Activated T-cell treated with anti-CD3 and anti-CD28 coated beads for 24 hours (primary cell): ENCODE results near the gene ARHGEF12.

Experiments used
- DNase-seq: peaks from one replicate; pipeline ENCODE4 v3.0.0-alpha.2; 2020; ENCODE audit warnings: low read depth

Gene ARHGEF12

DNA sequence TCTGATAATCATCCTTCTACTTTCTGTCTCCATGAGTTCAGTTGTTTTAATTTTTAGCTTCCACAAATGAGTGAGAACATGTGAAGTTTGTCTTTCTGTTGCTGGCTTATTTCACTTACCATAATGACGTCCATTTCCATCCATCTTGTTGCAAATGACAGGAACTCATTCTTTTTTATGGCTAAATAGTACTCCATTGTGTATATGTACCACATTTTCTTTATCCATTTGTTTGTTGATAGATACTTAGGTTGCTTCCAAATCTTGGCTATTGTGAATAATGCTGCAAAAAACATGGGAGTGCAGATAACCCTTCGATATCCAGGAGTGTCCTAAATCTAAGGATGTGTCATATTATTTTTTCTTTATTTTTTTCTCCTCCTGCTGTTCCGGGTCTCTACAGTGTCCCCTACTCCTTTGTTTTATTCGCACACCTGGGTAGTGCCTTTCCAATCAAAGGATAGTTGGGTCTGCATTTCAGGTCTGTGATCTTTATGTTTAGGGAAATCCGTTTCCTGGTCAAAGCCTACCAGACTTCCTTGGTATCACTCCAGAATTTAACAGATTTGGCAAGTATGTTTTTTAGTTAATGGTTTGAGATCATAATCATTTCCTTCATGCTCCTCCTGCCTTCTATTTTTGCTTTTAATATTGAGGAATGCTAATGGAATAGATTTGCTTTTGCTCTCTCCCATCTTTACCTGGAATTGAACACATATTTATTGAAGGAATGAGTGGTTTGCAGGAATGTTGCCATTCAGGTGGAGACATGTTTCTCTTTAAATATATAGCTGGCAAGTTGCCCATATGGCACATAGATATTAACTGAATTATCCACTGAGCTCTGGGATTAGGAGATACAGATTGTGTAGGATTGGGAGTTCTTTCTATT is 53.7 kb downstream of the ARHGEF12 start:
- DNase-seq = no peak

- DNase-seq = no peak
Observed at GRCh38 chr11:120390585-120390922, 54.3 kb downstream of the ARHGEF12 start.

DNA sequence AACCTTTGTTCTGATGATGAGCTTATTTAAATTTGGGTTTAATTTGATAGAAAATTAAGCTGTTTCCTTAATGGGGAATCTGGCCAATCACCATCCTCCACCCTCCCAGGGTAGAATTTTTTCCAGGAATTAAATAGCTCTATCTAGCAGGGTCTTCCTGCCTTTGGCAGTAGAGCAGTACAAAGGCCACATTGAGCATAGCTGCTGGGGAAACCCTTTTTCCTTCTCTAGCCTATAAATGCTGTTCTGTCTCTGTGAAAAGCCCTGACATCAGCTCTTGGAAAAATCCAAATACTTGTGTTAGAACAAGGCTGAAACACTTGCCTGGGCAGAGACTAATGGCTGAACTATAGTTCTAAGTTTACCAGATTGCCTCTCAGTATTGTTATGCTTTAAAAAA is 55.1 kb downstream of the ARHGEF12 start:
- no peak for DNase-seq

DNA sequence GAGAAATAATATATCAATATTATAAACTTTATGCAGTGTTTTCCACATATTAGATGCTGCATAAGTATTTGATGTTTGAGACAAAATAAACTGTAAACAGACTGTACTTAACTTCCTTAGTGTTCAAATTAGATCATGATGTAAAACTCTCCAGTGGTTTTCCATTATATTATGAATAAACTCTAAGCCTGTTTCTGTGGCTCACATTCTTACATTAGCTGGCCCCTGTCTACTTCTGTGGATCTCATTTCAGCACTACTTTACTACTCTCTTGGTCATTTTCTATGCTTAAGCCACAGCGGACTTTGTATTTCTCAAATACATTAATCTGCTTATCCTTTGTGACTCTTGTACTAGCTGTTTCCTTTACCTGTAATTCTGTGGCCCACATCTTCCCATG is 55.6 kb downstream of the ARHGEF12 start:
- no peak for DNase-seq

DNA sequence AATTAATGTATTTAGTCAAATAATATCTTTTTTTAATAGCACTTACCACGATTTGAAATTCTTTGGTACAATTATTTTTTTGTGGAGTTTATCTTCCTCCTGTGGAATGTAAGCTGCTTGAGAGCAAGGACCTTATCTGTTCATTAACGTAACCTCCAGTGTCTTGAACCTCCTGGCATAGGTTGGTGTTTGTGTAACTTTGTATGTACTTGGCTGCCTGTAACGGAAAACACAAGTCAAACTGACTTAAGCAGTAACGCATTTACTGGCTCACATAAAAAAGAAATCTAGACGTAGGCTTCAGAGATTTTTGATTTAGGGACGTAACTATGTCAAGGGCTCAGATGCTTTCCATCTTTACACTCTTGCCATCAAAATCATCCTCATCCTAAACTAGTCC is 56.1 kb downstream of the ARHGEF12 start:
- no peak for DNase-seq

GRCh38 chr11:120392793-120393192 is 56.6 kb downstream of the ARHGEF12 start:
- no peak for DNase-seq

DNA sequence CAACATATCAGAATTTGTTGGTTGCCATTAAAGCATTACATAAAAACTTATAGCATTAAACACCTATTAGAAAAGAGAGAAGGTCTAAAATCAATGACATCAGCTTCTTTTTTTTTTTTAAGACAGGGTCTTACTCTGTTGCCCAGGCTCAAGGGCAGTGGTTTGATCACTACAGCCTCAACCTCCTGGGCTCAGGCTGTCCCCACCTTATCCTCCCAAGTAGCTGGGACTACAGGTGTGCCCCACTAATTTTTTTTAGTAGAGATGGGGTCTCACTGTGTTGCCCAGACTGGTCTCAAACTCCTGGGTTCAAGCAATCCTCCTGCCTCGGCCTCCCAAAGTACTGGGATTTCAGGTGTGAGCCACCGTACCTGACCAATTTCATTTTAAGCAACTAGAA is 57.9 kb downstream of the ARHGEF12 start:
- no peak for DNase-seq

- DNase-seq = no peak
Observed at GRCh38 chr11:120395778-120396177, 59.6 kb downstream of the ARHGEF12 start.

- DNase-seq = no peak
Observed at GRCh38 chr11:120398132-120398531, 61.9 kb downstream of the ARHGEF12 start.

DNA sequence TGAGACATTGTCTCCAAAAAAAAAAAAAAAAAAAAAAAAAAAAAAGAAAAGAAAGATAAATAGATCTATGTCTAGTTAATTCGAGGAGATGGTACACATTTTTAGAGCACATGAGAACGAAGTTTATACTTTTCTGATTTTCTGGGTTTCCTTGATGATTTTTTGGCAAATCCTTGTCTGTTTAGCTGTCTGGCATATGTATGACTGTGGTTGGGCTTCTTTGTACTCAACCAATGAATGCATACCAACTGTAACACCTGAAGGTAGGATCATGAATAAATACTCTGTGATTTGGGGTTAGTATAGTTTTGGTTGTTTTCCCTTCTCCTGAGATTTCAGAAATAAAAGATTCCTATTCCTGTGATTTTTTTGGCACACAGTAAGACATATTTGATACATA is 63.1 kb downstream of the ARHGEF12 start:
- DNase-seq = no peak

DNA sequence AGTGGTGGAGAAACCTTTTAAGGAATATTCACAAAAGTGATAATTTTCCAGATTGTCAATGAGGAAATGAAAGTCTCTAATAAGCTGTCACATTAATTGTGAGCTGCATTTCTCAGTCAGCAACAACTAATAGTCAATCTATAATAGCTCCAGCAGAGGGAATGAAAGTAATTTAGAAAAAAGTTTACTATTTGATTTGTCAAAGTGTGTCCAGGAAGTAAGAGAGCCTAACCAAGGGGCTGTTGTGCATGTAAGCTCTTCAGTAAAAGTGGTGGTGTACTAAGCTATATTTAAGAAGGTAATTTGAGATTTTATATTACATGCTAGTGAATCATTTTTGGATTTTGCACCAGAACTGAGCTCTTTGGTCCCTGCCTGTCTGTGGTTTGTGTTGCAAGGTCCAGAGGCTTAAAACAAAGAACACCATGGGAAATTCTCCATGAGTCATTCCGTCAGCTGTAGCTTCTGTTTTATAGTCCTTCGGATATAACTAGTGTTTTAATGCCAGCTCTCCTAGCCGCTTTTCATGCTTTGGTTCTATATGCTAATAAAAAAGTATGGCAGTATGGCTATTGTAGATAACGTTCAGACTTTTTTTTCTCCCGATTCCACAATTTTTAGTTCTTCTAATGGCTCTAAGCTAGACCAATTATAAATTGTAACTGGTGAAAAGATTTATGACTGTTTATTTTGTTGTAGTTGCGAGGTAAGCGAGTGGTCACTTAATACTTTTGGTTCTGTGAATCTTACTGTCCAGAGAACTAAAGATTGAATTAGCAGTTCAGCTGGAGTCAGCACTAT is 64.6 kb downstream of the ARHGEF12 start:
- no peak for DNase-seq

DNA sequence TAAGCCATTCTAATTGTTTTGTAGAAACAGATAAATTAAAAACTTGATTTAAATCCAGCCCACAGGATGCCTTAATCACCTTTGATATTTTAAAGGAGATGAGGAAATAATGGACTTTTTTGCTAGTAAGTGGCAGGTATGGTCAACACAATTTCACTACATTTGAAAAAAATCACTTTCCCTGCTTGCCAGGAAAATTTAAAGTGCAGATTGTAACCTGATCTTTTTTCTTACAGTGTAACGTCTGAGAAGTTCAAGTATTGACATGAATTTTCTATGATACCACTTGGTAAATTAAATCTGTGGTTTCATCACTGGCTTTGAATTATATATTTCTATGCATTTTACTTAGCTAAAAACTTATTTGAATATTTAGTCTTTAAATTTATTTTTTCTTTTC is 65.3 kb downstream of the ARHGEF12 start:
- no peak for DNase-seq

DNA sequence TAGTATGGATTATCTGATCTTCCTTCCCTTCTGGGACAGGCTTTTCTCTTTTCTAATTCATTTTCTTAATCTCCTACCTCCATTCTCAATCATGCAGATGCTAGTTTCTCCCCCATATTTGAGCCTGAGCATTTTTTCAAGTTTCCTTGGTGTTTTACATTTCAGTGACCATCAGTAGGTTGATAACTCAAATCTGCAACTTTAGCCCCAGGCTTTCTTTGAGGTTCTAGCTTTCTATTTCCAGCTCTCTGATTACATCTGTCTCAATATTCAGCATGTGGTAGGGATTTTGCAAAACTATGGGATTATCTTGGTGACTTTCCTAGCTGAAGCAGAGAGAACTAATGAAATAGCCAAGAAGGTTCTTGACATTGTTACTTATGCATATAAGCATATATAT is 67.8 kb downstream of the ARHGEF12 start:
- no peak for DNase-seq

- DNase-seq = no peak
Observed at GRCh38 chr11:120404495-120404894, 68.3 kb downstream of the ARHGEF12 start.

DNA sequence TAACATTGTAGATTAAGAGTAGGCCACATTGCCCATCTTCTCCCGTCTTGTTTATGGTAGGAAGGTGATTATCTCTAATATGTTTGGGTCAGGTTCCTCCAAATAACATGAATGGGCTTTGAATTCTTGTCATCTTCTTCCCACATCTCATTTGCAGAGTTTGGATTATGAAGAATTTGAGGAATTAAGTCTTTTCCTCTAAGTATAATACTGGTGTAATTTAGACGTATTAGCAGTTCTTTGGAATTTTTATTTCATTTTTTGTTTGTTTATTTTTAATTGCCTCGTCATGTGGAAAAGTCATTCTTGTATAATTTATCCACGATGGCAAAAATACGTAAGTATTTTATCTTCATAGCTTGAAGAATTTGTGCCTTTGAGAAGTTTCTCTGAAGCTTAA is 73.4 kb downstream of the ARHGEF12 start:
- no peak for DNase-seq

DNA sequence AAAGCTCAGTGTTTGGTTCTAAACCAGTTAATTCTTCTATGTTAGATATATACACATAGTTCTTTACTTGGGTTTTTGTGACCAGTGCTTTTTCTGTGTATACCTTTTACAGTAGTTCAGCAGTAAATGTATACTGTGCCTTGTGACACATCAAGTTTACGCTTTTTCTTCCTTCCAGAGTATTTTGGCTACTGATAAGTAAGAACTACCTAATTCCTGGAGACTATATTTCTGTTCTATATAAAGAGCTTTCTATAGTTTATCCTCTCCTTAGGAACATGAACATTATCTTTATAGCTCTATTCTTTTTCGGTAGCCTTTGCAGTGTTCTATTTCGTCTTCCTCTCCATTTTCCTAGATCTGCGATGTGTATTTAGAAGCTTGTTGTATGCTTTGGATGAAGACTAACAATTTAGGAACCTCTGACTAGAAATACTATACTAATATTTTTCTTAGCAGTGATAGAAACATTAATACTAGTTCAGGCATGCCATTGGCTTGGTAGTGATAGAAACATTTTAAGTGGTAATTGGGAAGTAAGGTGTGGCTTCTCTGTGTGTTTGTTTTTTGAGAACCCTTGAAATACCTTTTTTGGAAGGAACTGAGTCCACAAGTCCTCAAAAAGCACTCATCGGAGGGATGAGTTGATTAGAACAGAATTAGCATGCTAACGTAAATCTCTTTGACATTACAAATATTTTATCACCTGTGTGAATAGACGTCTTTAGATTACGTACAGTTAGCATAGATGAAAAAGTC is 74.6 kb downstream of the ARHGEF12 start:
- DNase-seq = no peak

GRCh38 chr11:120413480-120413879 is 77.3 kb downstream of the ARHGEF12 start:
- DNase-seq = no peak

GRCh38 chr11:120420572-120420971 is 84.4 kb downstream of the ARHGEF12 start:
- DNase-seq = no peak

GRCh38 chr11:120424185-120424969 is 88.2 kb downstream of the ARHGEF12 start:
- DNase-seq = no peak

DNA sequence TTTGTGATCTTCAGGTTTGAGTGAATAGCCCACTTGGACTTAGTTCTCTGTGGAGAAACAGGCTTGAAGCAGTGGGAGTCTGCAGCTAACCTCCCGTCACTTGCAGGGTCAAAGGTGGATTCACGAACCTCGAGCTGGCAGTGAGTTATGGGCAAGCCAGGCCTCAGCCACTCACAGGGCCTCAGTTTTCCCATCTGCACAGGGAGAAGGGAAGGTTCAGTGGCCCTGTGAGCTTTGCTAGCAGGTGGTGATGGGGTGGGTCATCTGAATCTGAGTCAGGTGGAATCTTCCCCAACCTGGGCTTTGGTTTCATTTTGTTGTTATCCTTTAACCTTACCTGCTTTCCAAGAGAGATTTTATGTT is 88.7 kb downstream of the ARHGEF12 start:
- no peak for DNase-seq

- no peak for DNase-seq
Observed at GRCh38 chr11:120425527-120425926, 89.3 kb downstream of the ARHGEF12 start.

GRCh38 chr11:120430146-120430545 is 93.9 kb downstream of the ARHGEF12 start:
- no peak for DNase-seq
